Sigmoid colon (tissue), 4 donors: Measurements from ENCODE around the gene CD55.

Source experiments
- POLR2A ChIP-seq, 2 donors: fragments of 450-650 bp; IDR thresholded peaks; one replicate each; pipeline ENCODE4 v1.6.1; 2016; ENCODE audit warnings: antibody characterized with exemption in 2 of 2, mild to moderate bottlenecking in 2 of 2, moderate library complexity in 2 of 2
- POLR2AphosphoS5 ChIP-seq, 4 donors: sonication (generic); formaldehyde crosslinking; IDR thresholded peaks; one replicate each; pipeline ENCODE4 v1.6.1; 2017; ENCODE audit warnings: antibody characterized with exemption in 4 of 4
- TF ChIP-seq, protein P1 (sequence below), 4 experiments: fragments of 450-650 bp in 3 of 4; fragments of 200-600 bp in 1 of 4; IDR thresholded peaks; one replicate each; pipeline ENCODE4 v1.5.1; 2016 to 2019; ENCODE audit warnings: antibody characterized with exemption in 4 of 4, mild to moderate bottlenecking in 3 of 4, moderate library complexity in 2 of 4

- TF ChIP-seq, protein P1, sequence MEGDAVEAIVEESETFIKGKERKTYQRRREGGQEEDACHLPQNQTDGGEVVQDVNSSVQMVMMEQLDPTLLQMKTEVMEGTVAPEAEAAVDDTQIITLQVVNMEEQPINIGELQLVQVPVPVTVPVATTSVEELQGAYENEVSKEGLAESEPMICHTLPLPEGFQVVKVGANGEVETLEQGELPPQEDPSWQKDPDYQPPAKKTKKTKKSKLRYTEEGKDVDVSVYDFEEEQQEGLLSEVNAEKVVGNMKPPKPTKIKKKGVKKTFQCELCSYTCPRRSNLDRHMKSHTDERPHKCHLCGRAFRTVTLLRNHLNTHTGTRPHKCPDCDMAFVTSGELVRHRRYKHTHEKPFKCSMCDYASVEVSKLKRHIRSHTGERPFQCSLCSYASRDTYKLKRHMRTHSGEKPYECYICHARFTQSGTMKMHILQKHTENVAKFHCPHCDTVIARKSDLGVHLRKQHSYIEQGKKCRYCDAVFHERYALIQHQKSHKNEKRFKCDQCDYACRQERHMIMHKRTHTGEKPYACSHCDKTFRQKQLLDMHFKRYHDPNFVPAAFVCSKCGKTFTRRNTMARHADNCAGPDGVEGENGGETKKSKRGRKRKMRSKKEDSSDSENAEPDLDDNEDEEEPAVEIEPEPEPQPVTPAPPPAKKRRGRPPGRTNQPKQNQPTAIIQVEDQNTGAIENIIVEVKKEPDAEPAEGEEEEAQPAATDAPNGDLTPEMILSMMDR (IDR thresholded peaks at IDR 0.05) = no peak
- TF ChIP-seq POLR2A (IDR thresholded peaks at IDR 0.05) (no peak), POLR2AphosphoS5 (IDR thresholded peaks at IDR 0.05) (no peak)
Measured at GRCh38 chr1:207355513-207356295, 34.2 kb downstream of the CD55 start.
